Measurements from ENCODE around the gene IQCF6. TPM values are rescaled to one million over a fixed set of nuclear protein-coding genes. Genes with fewer than 3 reads are reported as not detected.

IQCF6 gene
- polyA plus RNA-seq (2011; rRNA removed): not detected in 2 replicates
- not detected in 2 replicates for polyA minus RNA-seq (2011; rRNA and poly(A)+ RNA removed)

GRCh38 chr3:51779137-51779536, at the start of gene IQCF6:
TSS of gene IQCF6 (minus strand) at chr3:51779237. CDS start at chr3:51779224, 13 bp downstream.
- ChIA-PET CTCF (no interaction called here), POLR2A (no interaction called here)
- no peak for TF ChIP-seq CTCF (IDR thresholded peaks at IDR 0.05; ENCODE audit: low read depth, low read length)
- no peak within 1 kb of the TSS for H3K4me3 ChIP-seq (ENCODE audit: low read depth, low read length)
- DNase-seq (ENCODE audit: low read depth, low spot score): no peak
- no peak within 1 kb of the TSS for H3K27ac ChIP-seq (ENCODE audit: low read depth, low read length)
- no peaks in the 10 kb centered on the region for H3K27me3 ChIP-seq (ENCODE audit: control insufficient read depth, insufficient read depth, low read length)
- H3K9me3 ChIP-seq (ENCODE audit: control insufficient read depth, insufficient read depth, low read length): no peaks in the 10 kb centered on the region; the same call in 1 of the 2 replicates

- Histone ChIP-seq H3K27me3 (ENCODE audit: control insufficient read depth, insufficient read depth, low read length) (no peaks in the 10 kb centered on the region), H3K4me3 (ENCODE audit: low read depth, low read length) (no peak overlapping the region), H3K9me3 (ENCODE audit: control insufficient read depth, insufficient read depth, low read length) (no peaks in the 10 kb centered on the region; the same call in 1 of the 2 replicates), H3K27ac (ENCODE audit: low read depth, low read length) (no peak overlapping the region)
- ChIA-PET CTCF (interaction anchor here (1.3 kb wide), 1 partner anchor 28 kb away, joined by 4 read pairs; no protein-coding TSS in a partner anchor), POLR2A (no interaction called here)
- TF ChIP-seq CTCF (IDR thresholded peaks at IDR 0.05; ENCODE audit: low read depth, low read length): no peak
- no peak for DNase-seq (ENCODE audit: low read depth, low spot score)
Measured at GRCh38 chr3:51828297-51828696, 49.3 kb upstream of the IQCF6 start.

- POLR2A ChIA-PET: no interaction called here
- CTCF ChIA-PET: interaction anchor here (0.7 to 1.4 kb wide), 2 partner anchors 20 to 205 kb away, joined by 3 read pairs; no protein-coding TSS in a partner anchor
- Histone ChIP-seq H3K27ac (ENCODE audit: low read depth, low read length) (no peak overlapping the region), H3K27me3 (ENCODE audit: control insufficient read depth, insufficient read depth, low read length) (no peaks in the 10 kb centered on the region), H3K4me3 (ENCODE audit: low read depth, low read length) (no peak overlapping the region), H3K9me3 (ENCODE audit: control insufficient read depth, insufficient read depth, low read length) (no peaks in the 10 kb centered on the region)
- no peak for DNase-seq (ENCODE audit: low read depth, low spot score)
- TF ChIP-seq CTCF (IDR thresholded peaks at IDR 0.05; ENCODE audit: low read depth, low read length): no peak
Measured at GRCh38 chr3:51819709-51820406, 40.8 kb upstream of the IQCF6 start.

- H3K4me3 ChIP-seq (ENCODE audit: low read depth, low read length): no peak overlapping the region
- no peak for TF ChIP-seq CTCF (IDR thresholded peaks at IDR 0.05; ENCODE audit: low read depth, low read length)
- no peaks in the 10 kb centered on the region for H3K9me3 ChIP-seq (ENCODE audit: control insufficient read depth, insufficient read depth, low read length)
- no peak for DNase-seq (ENCODE audit: low read depth, low spot score)
- no peak overlapping the region for H3K27ac ChIP-seq (ENCODE audit: low read depth, low read length)
- ChIA-PET CTCF (interaction anchor here (1.4 kb wide), 1 partner anchor 19 kb away, joined by 3 read pairs; no protein-coding TSS in a partner anchor), POLR2A (no interaction called here)
- H3K27me3 ChIP-seq (ENCODE audit: control insufficient read depth, insufficient read depth, low read length): no peaks in the 10 kb centered on the region
Measured at GRCh38 chr3:51819151-51819550, 40.1 kb upstream of the IQCF6 start.

- no peak for DNase-seq (ENCODE audit: low read depth, low spot score)
- TF ChIP-seq CTCF (IDR thresholded peaks at IDR 0.05; ENCODE audit: low read depth, low read length): no peak
- H3K9me3 ChIP-seq (ENCODE audit: control insufficient read depth, insufficient read depth, low read length): no peaks in the 10 kb centered on the region
- ChIA-PET POLR2A (no interaction called here), CTCF (no interaction called here)
- no peak overlapping the region for H3K27ac ChIP-seq (ENCODE audit: low read depth, low read length)
- H3K4me3 ChIP-seq (ENCODE audit: low read depth, low read length): no peak overlapping the region
- H3K27me3 ChIP-seq (ENCODE audit: control insufficient read depth, insufficient read depth, low read length): no peaks in the 10 kb centered on the region
Measured at GRCh38 chr3:51817375-51817774, 38.3 kb upstream of the IQCF6 start.

Measured in AG04450 (cell line).